Activated CD4-positive, alpha-beta T cell treated with anti-CD3 and anti-CD28 coated beads, Interleukin-10, Interleukin-2, amounts not matched to agents 100 ng/mL and 50 ng/mL, durations not matched to agents 16 hours and 8 hours (primary cell): ENCODE data around the gene AARSD1.
"Not testable (repeated sequence)": the region's sequence is repeated elsewhere in the genome, so short reads cannot be mapped to it uniquely, and the experiment has no call there.

ENCODE experiments used
- DNase-seq: peaks from one replicate; pipeline ENCODE4 v3.0.0-alpha.2; 2020

The AARSD1 gene, protein sequence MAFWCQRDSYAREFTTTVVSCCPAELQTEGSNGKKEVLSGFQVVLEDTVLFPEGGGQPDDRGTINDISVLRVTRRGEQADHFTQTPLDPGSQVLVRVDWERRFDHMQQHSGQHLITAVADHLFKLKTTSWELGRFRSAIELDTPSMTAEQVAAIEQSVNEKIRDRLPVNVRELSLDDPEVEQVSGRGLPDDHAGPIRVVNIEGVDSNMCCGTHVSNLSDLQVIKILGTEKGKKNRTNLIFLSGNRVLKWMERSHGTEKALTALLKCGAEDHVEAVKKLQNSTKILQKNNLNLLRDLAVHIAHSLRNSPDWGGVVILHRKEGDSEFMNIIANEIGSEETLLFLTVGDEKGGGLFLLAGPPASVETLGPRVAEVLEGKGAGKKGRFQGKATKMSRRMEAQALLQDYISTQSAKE

DNA sequence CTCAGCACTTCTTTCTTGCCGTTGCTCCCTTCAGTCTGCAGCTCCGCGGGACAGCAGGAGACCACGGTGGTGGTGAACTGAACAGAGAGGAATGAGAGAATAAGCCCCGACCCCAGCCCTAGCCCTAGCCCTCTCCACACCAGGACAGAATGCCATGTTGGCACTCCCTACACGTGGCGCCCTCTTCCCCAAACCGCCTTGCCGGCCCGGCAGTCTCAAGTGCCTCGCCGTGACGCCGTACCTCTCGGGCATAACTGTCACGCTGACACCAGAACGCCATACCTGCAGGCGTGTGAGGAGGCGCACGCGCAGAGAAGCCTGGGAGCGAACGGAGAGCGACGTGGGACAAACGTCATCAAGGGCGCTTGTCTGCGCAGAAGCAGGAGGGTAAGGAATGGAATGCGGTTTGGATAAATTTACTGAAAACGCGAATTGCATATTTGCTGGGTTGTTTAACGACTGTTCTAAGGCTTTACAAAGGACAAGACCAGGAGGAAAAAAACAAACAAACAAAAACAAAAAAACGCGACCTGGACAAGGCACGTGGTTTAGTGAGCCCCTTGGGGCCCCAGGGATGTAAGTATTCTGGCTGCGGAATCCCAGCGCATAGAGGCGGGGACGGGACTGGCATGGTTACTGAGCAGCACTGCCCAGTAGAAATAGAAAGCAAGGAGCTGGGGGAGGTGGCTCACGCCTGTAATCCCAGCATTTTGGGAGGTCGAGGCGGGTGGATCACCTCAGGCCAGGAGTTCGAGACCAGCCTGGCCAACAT lies at the start of gene AARSD1:
Gene AARSD1, minus strand, starts transcription at position 294 of the 772 bp plus-strand sequence. Its CDS starts 14 bp downstream, at position 280.
- DNase-seq: peak; percentile 95

DNA sequence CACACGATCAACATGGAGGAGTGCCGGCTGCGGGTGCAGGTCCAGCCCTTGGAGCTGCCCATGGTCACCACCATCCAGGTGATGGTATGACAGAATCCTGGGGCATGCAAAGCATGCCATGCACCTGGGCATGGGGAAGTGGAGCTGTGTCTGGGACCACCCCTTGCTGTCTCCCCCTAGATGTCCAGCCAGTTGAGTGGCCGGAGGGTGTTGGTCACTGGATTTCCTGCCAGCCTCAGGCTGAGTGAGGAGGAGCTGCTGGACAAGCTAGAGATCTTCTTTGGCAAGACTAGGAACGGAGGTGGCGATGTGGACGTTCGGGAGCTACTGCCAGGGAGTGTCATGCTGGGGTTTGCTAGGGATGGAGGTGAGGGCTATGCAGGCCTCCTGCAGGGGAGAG lies 49.0 kb upstream of the AARSD1 start:
- no peak for DNase-seq

DNA sequence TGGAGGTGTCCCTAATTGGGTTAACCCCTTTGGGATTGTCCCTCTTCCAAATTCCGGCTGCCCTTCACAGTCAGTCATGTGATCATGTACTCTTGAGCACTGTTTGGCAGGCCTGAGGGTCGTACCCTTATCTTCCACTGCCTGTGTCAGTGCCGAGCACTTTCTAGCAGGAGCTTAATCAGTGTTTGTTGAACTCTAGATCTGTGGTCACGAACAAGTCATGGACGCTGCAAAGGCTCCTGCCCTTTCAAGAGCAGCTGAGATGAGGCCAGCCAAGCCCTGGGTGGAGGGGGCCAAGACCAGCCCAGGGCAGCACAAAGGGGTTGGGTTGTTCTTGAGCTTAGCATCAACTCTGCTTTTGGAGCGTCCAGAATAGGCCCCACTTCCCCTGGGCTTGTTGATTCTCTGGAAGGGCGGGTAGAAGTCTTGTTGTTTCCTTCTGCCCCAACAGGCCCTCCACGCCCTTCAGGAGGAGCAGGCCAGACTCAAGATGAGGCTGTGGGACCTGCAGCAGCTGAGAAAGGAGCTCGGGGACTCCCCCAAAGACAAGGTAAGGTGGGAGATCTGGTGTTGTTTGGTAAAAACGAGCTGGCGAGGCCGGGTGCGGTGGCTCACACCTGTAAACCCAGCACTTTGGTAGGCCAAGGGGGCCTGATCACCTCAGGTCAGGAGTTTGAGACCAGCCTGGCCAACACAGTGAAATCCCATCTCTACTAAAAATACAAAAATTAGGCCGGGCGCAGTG lies 47.6 kb upstream of the AARSD1 start:
- DNase-seq: no peak

DNA sequence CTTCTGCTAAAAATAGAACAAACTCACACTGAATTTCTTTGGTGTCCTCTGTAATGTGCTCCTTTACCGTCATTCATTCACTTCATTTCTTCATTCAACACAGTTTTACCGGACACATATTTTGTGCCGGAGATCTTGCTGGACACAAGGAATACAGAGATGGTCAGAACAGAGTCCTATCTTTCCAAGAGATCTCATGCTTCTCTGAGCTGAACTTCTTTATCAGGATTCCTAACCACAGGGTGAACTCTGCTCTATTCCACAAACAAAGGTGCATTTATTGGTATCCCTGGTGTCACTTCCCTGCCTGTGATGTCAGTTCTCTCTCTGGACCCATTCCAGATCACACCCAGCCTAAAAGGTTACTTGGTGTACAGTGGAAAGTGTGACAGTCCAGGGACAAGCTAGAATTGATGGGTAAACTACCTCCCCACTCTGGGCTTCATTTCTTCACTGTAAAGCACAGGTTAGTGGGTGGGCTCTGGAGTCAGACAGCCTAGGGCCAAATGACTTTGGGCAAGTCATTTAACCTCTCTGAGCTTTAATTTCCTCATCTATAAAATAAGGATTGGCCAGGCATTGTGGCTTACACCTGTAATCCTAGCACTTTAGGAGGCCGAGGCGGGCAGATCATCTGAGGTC lies 46.5 kb upstream of the AARSD1 start:
- no peak for DNase-seq

DNA sequence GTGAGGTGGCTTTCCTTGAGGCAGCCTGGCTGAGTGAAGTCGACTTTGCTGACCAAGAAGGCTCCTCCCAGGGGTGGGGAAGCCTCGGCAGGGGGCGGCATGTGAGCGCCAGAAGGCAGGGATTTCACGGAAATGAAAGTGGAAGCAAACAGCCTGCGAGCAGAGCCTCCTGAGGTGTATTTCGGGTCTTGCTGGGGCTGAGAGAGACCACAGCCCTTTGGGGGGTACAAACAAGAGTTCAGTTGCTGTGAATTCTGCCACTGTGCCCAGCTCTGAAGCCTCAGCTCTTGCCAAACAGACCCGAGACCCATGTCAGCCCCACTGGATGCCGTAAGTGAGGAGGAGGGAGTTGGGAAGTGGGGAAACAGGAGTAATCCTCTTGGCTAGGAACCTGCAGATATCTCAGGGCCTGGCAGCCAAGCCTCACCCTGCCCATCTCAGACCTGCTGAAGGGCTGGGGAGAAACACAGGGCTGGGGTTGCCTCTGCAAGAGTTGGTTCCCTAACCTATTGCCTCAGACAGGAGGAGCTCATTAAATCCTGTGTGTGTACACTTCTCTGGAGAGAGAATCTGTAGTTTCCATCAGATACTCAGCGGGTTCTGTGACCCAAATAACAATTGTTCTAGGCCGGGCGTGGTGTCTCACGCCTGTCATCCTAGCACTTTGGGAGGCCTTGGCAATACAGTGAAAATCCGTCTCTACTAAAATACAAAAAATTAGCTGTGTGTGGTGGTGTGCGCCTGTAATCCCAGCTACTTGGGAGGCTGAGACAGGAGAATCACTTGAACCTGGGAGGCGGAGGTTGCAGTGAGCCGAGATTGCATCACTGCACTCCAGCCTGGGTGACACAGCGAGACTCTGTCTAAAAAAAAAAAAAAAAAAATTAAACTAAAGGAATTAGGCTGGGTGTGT lies 42.6 kb upstream of the AARSD1 start, which contains the start of gene IFI35:
Gene IFI35, plus strand, starts transcription at position 146 of the 913 bp plus-strand sequence. Its CDS starts 164 bp downstream, at position 310.
- DNase-seq: peak; percentile 91

DNA sequence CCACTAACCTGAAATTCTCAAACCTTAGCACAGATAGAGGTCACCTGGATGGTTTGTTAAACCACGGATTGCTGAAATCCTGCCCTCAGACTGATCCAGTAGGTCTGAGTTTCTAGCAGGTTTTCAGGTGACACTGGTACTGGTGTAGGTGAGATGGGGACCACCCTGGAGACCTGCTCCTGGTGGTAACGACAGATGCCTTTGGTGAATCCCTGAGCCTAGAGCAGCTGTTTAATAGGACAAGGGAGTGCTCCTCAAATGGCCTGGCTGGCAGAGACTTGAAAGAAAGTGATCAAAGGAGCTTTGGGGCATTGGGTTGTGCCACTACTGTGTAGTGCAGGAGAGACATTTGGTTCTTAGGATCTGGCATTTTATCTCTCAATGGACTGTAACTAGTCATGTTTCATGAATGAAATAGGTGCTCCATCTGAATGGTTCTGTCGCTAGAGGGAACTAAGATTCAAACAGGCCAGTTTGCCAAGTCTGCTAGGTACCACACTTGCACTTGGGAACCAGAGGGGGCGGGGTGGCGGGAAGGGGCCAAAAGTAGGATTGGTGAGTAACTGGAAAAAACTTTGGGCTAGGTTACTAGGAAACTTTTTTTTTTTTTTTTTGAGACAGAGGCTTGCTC lies 39.4 kb upstream of the AARSD1 start:
- DNase-seq: no peak

DNA sequence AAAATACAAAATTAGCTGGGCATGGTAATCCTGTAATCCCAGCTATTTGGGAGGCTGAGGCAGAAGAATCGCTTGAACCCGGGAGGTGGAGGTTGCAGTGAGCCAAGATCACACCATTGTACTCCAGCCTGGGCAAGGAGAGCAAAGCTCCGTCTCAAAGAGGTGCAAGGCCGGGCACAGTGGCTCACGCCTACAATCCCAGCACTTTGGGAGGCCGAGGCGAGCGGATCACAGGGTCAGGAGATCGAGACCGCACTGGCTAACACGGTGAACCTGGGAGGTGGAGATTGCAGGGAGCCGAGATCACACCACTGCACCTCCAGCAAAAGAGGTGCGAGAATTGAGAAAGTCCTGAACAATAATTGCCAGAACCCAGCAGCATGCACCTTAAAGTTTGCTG lies 36.6 kb upstream of the AARSD1 start:
- DNase-seq: not testable (repeated sequence)

DNA sequence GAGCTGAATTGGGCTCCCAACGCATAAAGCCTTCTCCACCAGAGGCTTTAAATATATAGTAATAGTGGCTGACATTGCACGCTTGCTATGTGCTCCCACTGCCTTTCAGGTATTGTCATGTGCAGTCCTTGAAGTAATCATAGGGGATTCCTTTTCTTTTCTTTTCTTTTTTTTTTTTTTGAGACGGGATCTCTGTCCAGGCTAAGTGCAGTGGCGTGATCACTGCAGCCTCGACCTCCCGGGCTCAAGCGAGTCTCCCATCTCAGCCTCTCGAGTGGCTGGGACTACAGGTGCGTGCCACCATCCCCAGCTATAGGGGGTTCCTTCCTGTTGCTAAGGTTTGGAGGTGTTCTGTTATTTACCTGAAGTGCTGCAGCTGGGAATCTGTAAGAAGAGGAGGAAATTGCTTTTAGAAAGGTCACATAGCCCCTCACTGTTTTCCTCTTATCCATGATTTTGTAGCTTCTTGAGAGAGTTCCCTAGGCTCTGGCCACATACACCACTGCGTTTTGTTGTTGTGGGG lies 34.8 kb upstream of the AARSD1 start:
- DNase-seq: no peak

DNA sequence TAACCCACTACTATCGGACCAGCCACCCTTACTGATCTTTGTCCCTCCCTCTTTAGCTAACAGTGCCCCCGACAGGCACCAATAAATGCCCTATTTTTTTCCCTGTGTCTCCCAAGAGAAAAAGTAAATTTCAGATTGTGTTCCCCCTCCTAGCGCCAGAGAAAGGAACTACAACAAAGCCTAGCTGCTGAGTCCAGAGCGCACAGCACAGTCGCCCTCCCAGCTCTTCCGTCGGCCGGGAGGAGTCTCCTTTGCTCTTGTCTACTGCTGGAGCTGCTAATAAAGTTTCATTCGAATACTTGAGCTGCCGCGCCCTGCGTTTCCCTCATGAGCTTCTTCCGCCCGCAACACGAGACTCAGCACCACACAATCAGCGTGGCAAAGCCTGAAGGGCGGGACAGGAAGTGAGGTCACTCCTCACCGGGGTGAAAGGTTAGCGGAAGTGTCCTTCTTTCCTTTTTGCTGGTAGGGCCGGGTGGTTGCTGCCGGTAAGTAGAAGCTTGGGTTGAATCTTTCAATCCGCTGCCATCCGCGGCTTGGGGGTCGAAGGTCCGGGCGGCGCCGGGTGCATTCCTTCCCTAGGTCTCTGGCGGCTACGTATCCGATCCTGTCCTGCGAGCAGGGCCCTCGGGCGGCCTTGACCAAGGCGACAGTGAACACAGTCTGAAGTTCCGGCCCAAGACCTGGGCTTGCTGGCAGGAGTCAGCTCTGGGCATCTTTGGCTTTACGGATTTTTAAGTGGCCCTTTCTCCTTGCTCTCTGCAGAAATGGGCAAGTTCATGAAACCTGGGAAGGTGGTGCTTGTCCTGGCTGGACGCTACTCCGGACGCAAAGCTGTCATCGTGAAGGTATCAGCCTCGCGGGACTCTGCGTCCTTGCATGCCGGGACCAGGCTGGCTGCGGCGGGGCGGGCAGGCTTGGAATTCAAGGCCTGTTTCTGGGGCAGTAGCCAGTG lies 34.0 kb upstream of the AARSD1 start, which contains the start of gene RPL27:
Gene RPL27, plus strand, starts transcription at position 436 of the 955 bp plus-strand sequence. Its CDS starts 332 bp downstream, at position 768.
- DNase-seq: peak; percentile 99

DNA sequence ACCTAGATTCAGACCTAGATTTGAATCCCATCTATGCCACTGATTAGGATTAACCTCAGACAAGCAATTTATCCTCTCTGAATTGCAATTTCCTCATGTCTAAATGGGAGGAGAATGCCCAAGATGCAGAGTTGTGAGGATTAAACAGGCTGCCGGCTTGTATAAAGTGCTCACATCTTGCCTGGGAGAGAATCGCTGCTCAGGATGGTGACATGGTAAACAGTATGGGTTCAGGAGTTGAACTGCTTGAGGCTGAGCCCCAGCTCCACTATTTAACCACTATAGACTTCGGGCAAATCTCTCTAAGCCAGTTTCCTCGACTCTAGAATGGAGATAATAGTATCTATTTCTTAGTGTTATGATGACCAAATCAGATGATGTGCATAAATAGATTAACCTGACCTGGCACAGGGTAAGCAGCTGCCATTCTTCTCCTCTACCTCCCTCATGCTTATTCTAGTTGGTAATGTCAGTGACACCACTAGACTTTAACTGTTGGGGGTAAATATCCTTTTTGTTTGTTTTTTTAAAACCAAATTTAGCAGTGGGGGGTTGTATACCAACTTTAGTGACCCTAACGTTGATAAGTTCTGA lies 33.2 kb upstream of the AARSD1 start:
- DNase-seq: no peak

DNA sequence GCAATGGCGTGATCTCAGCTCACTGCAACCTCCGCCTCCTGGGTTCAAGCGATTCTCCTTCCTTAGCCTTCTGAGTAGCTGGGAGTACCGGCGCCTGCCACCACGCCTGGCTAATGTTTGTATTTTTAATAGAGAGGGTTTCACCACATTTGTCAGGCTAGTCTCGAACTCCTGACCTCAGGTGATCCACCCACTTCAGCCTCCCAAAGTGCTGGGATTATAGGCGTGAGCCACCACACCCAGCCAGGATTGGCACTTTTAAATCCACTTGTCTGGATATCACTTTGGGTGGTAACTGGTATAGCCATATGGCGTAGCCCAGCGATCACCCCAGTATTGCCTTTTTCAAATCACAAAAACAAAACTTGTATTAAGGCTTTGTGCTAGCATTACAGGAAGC lies 29.7 kb upstream of the AARSD1 start:
- not testable (repeated sequence) for DNase-seq

DNA sequence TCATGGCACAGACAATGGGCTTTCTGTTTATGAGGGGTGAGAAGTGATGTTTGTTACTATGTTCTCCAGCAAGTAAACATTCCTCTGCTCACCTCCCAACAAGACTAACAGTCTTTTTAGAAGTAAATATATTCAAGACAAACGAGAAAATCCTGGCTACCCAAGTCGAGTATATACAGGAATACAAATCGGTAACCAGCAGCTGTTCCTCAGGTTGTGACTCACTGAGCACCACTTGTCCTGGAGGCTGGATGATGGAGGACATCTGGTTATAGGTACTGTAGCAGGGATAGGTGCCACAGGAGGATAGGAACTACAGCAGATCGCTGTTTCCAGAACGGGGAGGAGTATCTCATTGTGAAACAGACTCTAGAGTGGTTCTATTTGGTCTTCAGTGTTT lies 28.6 kb upstream of the AARSD1 start:
- DNase-seq: no peak

DNA sequence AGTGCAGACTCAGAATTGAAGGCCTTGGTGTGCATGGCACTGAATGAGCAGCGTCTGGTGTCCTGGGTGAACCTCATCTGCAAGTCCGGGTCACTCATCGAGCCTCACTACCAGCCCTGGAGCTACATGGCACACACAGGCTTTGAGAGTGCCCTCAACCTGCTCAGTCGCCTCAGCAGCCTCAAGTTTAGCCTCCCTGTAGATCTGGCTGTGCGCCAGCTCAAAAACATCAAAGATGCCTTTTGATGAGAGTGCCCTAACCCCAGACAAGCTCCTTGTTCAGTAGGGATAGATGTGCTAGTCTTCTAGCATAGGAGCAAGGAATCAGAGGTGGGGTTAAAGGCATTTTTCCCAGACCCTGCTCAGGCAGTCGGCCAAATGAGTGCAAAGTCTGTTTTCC lies 27.2 kb upstream of the AARSD1 start:
- no peak for DNase-seq

DNA sequence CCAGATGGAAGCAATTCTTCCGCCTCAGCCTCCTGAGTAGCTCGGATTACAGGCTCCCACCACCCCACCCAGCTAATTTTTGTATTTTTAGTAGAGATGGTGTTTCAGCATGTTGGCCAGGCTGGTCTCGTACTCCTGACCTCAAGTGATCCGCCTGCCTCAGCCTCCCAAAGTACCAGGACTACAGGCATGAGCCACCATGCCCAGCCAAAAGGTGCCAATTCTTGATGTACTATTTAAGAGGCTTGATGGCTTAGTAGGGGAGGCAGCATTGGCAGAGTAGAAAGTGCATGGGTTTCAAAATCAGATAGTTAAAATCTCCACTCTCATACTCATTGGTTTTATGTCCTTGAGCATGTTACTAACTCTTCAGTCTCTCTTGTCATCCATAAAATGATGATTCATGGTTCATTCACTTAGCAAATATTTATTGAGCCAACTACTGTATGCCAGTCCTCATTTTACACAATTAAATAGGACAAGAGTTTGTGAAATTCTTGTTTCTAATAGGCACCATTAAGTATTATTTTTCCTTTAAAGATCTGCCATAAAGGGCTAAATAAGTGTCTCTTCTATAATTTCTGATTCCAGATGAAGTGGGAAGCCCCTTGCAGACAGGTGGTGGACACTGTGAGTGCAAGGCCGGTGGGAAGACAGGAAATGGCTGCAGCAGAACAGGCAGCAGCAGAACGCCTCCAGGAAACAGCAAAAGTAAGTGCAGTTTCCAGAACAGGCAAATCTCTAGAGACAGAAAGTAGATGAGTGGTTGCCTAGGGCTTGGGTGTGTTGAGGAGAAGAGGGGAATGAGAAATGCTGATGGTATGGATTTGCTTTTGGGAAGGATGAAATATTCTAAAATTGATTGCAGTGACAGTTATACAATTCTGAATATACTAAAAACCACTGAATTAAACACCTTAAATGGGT lies 25.7 kb upstream of the AARSD1 start:
- no peak for DNase-seq

DNA sequence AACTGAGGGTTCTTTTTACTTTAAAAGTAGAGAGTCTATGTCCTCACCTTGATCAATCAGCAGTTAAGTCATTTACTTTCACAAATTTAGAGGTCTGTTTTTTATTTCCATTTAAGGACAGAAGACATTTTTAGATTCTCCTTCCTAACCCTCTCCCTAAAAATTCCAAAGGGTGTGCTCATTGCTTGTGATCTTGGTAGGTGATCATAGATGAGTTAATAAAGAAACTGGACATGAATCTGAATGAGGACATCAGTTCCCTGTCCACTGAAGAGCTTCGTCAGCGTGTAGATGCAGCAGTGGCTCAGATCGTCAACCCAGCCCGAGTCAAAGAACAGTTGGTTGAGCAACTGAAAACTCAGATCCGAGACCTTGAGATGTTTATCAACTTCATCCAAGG lies 24.9 kb upstream of the AARSD1 start:
- no peak for DNase-seq

DNA sequence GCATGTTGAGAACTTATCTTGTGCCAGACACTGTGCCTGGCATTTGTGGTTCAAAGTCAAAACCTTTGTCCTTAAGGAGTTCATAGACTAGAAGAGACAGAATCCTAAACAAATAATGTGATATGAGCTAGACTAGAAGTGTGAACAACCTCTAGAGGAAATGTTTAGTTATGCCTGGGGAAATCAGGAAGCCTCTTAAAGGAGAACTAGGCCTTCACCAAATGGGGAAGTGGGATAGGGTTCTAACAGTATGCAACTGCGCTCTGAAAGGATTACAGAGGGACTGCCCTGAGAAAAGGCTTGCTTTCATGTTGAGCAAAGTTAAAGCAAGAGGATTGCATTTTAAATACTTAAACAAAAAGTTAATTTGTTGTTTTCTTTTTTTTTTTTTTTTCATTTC lies 21.0 kb upstream of the AARSD1 start:
- no peak for DNase-seq

DNA sequence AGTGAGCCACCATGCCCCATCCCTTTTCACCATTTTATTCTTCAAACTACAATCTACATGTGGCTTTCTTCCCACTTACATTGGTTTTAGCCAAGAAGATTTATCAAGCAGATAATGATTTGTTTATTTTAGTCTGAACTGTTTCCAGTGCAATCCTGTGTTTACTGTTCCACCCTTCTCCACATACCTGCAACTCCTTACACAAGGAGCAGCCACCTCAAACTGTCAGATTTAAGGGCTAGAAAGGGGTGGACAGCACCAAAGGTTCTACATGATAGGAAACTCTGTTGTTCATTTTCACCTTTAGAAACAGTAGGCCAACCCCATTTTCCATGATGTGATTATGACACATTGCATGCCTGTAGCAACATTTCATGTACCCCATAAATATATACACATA lies 18.0 kb upstream of the AARSD1 start:
- no peak for DNase-seq
